Measurements from ENCODE around the gene MACROD1.

The MACROD1 gene

DNA sequence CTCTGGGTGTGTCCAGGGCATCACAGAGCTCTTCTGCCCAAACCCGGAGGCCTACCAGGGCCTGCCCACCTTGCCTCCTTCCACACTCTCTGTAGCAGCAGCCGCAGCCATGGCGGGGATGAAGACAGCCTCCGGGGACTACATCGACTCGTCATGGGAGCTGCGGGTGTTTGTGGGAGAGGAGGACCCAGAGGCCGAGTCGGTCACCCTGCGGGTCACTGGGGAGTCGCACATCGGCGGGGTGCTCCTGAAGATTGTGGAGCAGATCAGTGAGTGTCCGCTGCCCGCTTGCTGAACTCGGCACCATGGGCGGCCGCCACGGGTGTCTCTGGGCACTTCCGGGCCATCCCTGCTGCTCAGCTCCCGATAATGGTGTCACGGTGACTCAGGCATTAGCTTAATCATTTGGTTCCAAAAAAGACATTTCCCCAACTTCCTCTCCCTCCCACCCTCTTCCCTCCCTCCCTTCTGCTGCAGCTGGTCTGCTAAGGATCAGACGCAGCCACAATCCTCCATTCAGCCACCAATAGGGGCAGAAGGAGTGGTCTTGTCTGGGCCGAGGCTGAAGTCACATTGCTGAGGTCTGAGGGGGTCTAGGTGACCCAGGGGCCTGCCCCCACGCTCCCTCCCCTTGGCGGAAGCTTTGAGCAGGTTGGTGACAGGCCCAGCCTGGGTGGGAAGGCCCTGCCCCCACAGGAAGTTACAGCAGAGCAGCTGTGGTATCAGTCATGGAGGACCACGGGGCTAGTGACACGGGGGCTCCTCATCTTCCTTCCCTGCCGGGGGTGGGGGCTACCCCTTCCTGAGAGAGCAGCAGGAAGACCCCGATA, 41.6 kb upstream of the MACROD1 start:
- H3K4me3 ChIP-seq (ENCODE audit: low read depth, low read length) = no peak overlapping the region
- TF ChIP-seq, protein P1, sequence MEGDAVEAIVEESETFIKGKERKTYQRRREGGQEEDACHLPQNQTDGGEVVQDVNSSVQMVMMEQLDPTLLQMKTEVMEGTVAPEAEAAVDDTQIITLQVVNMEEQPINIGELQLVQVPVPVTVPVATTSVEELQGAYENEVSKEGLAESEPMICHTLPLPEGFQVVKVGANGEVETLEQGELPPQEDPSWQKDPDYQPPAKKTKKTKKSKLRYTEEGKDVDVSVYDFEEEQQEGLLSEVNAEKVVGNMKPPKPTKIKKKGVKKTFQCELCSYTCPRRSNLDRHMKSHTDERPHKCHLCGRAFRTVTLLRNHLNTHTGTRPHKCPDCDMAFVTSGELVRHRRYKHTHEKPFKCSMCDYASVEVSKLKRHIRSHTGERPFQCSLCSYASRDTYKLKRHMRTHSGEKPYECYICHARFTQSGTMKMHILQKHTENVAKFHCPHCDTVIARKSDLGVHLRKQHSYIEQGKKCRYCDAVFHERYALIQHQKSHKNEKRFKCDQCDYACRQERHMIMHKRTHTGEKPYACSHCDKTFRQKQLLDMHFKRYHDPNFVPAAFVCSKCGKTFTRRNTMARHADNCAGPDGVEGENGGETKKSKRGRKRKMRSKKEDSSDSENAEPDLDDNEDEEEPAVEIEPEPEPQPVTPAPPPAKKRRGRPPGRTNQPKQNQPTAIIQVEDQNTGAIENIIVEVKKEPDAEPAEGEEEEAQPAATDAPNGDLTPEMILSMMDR (IDR thresholded peaks at IDR 0.05; ENCODE audit: low read depth, low read length) = no peak

DNA sequence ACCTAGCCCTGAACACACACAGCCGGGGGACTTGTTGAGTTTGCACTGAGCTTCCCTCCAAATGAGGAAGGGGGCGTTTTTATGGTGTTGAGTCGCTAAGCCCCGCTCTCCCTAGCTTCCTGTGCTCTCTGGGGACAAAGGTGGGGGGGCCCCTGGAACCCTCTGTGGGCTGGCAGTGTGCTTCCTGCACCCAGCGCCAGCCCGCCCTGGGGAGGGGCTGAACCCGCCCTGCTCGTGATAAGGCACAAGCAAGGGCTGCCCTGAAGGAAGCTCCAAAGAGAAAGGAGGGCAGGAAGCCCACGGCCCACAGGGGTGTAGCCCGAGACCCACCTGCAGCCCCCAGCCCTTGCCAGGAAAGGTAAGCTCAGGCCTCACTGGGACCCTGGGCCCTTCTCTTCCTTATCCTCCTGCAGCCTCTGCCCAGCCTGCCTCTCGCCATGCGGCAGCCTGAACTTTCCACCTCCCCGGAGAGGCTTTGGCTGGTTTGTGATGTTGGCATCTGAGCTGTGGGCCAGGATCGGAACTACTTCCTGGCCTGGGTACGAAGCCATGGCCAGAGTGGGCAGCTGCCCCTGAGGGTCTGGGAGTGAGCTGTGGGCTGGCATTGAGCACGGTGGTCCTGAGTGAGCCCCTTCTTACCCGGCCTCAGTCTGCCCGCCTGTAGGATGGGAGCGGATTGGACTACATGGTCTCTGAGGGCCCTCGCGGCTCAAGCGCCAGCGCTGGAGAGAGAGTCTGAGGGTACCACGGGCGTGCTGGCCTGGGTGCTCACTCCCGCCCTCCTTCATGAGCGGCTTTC, 40.7 kb upstream of the MACROD1 start, which contains the start of gene FERMT3:
Gene FERMT3 (plus strand): TSS at position 265 of the 799 bp plus-strand sequence. CDS start 644 bp downstream, outside the sequence.
- TF ChIP-seq, protein P1 (IDR thresholded peaks at IDR 0.05; ENCODE audit: low read depth, low read length) = no peak
- no peak within 1 kb of the TSS for H3K4me3 ChIP-seq (ENCODE audit: low read depth, low read length)

DNA sequence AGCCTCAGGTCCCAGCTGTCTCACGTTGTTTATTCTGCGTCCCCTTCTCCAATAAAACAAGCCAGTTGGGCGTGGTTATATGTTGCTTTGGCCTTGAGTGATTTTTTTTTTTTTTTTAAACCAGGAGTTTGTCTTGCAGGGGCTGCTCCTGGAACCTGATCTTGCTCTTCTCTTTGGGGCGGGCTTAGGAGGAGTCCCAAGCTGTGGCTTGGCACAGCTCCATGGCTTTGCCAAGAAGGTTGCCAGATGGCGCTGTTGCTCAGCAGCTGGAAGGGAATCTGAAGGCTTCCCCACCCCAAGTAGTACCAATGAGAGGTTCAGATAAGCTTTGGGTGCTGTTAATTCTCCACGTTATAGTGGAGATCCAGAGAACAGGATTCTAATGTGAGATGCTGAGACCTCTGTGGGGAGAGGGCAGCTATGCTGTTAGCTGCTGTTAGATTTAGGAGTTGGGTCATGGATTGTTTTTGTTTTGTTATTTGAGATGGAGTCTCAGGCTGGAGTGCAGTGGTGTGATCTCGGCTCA, 38.6 kb upstream of the MACROD1 start:
- H3K4me3 ChIP-seq (ENCODE audit: low read depth, low read length) = no peak overlapping the region

DNA sequence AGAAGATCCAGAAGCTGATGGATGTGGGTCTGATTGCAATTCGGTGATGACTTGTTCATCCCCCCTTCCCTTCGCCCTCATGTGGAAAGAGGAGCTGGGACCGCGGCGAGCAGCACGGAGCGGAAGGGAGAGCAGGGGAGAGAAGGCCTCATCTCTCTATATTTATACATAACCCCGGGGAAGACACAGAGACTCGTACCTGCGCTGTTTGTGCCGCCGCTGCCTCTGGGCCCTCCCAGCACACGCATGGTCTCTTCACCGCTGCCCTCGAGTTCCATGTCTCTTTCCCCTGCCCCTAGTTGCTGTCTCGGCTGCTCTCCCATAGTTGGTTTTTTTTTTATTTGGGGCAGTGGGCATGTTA, 38.1 kb upstream of the MACROD1 start:
- TF ChIP-seq, protein P1 (IDR thresholded peaks at IDR 0.05; ENCODE audit: low read depth, low read length) = no peak
- H3K4me3 ChIP-seq (ENCODE audit: low read depth, low read length) = no peak overlapping the region

More for the DNA sequence above, 38.6 kb upstream of the MACROD1 start:
- TF ChIP-seq, protein P1 (IDR thresholded peaks at IDR 0.05; ENCODE audit: low read depth, low read length) = peak; percentile 62

DNA sequence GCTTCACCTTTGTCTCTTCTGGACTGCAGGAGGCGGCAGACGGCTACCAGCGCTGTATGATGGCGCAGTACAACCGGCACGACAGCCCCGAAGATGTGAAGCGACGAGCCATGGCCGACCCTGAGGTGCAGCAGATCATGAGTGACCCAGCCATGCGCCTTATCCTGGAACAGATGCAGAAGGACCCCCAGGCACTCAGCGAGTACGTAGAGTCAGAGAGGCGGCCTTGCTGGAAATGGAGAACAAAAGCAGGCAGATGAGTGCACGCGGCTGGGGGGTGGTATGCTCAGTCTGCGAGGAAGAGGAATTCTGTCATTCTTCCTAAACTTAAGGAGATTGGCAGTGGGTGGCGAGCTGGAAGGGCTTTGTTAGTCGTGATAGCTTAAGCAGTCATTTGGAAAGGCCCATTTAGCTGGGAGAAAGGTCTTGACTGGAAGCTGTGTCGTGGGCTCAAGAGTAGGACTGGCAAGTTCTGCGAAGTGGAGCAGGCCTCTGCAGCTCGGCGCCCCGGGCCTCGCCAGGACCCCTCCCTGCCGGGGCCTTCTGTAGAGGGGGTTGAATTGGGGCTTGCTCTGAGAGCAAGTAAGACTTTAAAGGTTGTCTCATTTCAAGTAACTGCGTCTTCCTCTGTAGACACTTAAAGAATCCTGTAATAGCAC, 37.6 kb upstream of the MACROD1 start:
- H3K4me3 ChIP-seq (ENCODE audit: low read depth, low read length) = no peak overlapping the region
- TF ChIP-seq, protein P1 (IDR thresholded peaks at IDR 0.05; ENCODE audit: low read depth, low read length) = no peak

DNA sequence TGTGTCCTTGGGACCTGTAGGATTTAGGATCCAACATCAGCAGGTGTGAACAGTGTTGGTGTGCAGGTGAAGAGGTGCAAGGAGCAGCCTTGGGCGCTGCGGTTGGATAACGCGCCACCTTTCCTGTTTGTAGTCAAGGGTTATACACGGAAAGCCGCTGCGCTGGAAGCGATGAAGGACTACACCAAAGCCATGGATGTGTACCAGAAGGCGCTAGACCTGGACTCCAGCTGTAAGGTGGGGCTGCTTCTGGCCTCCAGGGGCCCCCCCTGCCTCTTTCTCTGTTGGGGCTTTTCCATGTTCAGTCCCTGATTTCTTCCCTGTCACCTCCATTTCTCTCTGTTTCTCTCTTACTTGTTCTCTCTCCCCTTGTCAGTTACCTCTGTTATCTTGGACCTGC, 37.1 kb upstream of the MACROD1 start:
- TF ChIP-seq, protein P1 (IDR thresholded peaks at IDR 0.05; ENCODE audit: low read depth, low read length) = no peak
- no peak overlapping the region for H3K4me3 ChIP-seq (ENCODE audit: low read depth, low read length)
